Stimulated activated CD8-positive, alpha-beta memory T cell treated with anti-CD3 and anti-CD28 coated beads, Interleukin-15, amount 100 ng/mL, for 1 hour (primary cell): ENCODE measurements around the gene EFNA5.

Source experiments
- DNase-seq: peaks from one replicate; pipeline ENCODE4 v3.0.0-alpha.2; 2020; ENCODE audit warnings: low read depth

The EFNA5 gene

GRCh38 chr5:107389130-107389774, 281.5 kb downstream of the EFNA5 start:
- no peak for DNase-seq

- DNase-seq: no peak
Measured at GRCh38 chr5:107388141-107388861, 282.4 kb downstream of the EFNA5 start.

- DNase-seq: no peak
Measured at GRCh38 chr5:107387526-107388140, 283.1 kb downstream of the EFNA5 start.

GRCh38 chr5:107385708-107386107, 285.0 kb downstream of the EFNA5 start:
- no peak for DNase-seq

- no peak for DNase-seq
Measured at GRCh38 chr5:107384256-107384655, 286.5 kb downstream of the EFNA5 start.

- DNase-seq: no peak
Measured at GRCh38 chr5:107383414-107383813, 287.3 kb downstream of the EFNA5 start.

- DNase-seq: no peak
Measured at GRCh38 chr5:107381189-107381856, 289.4 kb downstream of the EFNA5 start.

- no peak for DNase-seq
Measured at GRCh38 chr5:107380654-107381053, 290.1 kb downstream of the EFNA5 start.

GRCh38 chr5:107378218-107378899, 292.4 kb downstream of the EFNA5 start:
- no peak for DNase-seq

- DNase-seq: no peak
Measured at GRCh38 chr5:107377277-107377609, 293.5 kb downstream of the EFNA5 start.

GRCh38 chr5:107376546-107377276, 294.0 kb downstream of the EFNA5 start:
- no peak for DNase-seq

GRCh38 chr5:107373549-107374263, 297.0 kb downstream of the EFNA5 start:
- no peak for DNase-seq

GRCh38 chr5:107372723-107373450, 297.9 kb downstream of the EFNA5 start:
- DNase-seq: no peak

- DNase-seq: no peak
Measured at GRCh38 chr5:107370396-107370968, 300.3 kb downstream of the EFNA5 start.

GRCh38 chr5:107369622-107370021, 301.1 kb downstream of the EFNA5 start:
- no peak for DNase-seq

GRCh38 chr5:107368615-107369014, 302.1 kb downstream of the EFNA5 start:
- DNase-seq: no peak

GRCh38 chr5:107367939-107368338, 302.8 kb downstream of the EFNA5 start:
- DNase-seq: no peak

- no peak for DNase-seq
Measured at GRCh38 chr5:107367480-107367879, 303.3 kb downstream of the EFNA5 start.

GRCh38 chr5:107365320-107366109, 305.2 kb downstream of the EFNA5 start:
- no peak for DNase-seq
